PC-9 (cell line): ENCODE data around the gene TPTE2.
"Not testable (repeated sequence)": the region's sequence is repeated elsewhere in the genome, so short reads cannot be mapped to it uniquely, and the experiment has no call there.

Source experiments
- EZH2 ChIP-seq: fragments of 200-600 bp; sonication (generic); IDR thresholded peaks from 2 replicates; pipeline ENCODE4 v1.8.0; 2017; ENCODE audit warnings: antibody characterized with exemption, low read depth
- TF ChIP-seq, protein P1 (sequence below): fragments of 200-600 bp; sonication (generic); conservative IDR thresholded peaks from 2 replicates; pipeline ENCODE4 v1.6.1; 2017; ENCODE audit warnings: mixed run types, antibody characterized with exemption, mild to moderate bottlenecking, moderate library complexity

- TF ChIP-seq, protein P1, sequence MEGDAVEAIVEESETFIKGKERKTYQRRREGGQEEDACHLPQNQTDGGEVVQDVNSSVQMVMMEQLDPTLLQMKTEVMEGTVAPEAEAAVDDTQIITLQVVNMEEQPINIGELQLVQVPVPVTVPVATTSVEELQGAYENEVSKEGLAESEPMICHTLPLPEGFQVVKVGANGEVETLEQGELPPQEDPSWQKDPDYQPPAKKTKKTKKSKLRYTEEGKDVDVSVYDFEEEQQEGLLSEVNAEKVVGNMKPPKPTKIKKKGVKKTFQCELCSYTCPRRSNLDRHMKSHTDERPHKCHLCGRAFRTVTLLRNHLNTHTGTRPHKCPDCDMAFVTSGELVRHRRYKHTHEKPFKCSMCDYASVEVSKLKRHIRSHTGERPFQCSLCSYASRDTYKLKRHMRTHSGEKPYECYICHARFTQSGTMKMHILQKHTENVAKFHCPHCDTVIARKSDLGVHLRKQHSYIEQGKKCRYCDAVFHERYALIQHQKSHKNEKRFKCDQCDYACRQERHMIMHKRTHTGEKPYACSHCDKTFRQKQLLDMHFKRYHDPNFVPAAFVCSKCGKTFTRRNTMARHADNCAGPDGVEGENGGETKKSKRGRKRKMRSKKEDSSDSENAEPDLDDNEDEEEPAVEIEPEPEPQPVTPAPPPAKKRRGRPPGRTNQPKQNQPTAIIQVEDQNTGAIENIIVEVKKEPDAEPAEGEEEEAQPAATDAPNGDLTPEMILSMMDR, result not testable (repeated sequence)
- not testable (repeated sequence) for TF ChIP-seq EZH2
Observed at GRCh38 chr13:19460126-19460525, 101.2 kb downstream of the TPTE2 start.
